Lower lobe of right lung (tissue), 2 donors: ENCODE measurements around the gene TOP3A. TPM values are rescaled to one million over a fixed set of nuclear protein-coding genes. Genes with fewer than 3 reads are reported as not detected.
A peak's percentile ranks its signal among the peaks of the same experiment; 100 is the strongest.

Source experiments
- ATAC-seq, 2 donors: fragments of 200-7000 bp; cut with Tn5 transposase; one replicate each; pipeline ENCODE4 v1.9.1; 2020 to 2022; ENCODE audit warnings: mild to moderate bottlenecking in 2 of 2, moderate library complexity in 2 of 2
- DNase-seq: peaks from one replicate; pipeline ENCODE4 v3.0.0-alpha.2; 2020
- H3K27ac ChIP-seq: fragments of 200-600 bp; one replicate; pipeline ENCODE4 v1.8.0; 2022
- H3K27me3 ChIP-seq: fragments of 200-600 bp; one replicate; pipeline ENCODE4 v1.8.0; 2022; ENCODE audit warnings: low read depth
- H3K36me3 ChIP-seq: fragments of 200-600 bp; one replicate; pipeline ENCODE4 v1.8.0; 2022; ENCODE audit warnings: mild to moderate bottlenecking
- H3K4me1 ChIP-seq: fragments of 200-600 bp; one replicate; pipeline ENCODE4 v1.8.0; 2022
- H3K4me3 ChIP-seq: fragments of 200-600 bp; one replicate; pipeline ENCODE4 v1.8.0; 2022; ENCODE audit warnings: mild to moderate bottlenecking
- H3K9me3 ChIP-seq: fragments of 200-600 bp; one replicate; pipeline ENCODE4 v1.8.0; 2022
- intact Hi-C: fragments of 100-400 bp; cut with DNase I; formaldehyde crosslinking; loops from one replicate; pipeline ENCODE4 v1.11.0; 2022
- total RNA-seq: library from RNA; stranded (reverse); fragmentation: NEBNext Ultra II Directional; extraction: Animal tissue kit (Norgen Biotek cat#: 25700); gene quantifications from one replicate; pipeline ENCODE4 v1.2.1, GENCODE V29; 2021
- TF ChIP-seq, protein P1 (sequence below): fragments of 200-600 bp; IDR thresholded peaks from one replicate; pipeline ENCODE4 v1.8.0; 2022; ENCODE audit warnings: antibody characterized with exemption, mild to moderate bottlenecking
- donor health status: DM: no; HTN: yes; CAD: no; lungs with severe emphysema.

Gene TOP3A
- total RNA-seq, 1 donor from 2014 or later, result 31.2 TPM

DNA sequence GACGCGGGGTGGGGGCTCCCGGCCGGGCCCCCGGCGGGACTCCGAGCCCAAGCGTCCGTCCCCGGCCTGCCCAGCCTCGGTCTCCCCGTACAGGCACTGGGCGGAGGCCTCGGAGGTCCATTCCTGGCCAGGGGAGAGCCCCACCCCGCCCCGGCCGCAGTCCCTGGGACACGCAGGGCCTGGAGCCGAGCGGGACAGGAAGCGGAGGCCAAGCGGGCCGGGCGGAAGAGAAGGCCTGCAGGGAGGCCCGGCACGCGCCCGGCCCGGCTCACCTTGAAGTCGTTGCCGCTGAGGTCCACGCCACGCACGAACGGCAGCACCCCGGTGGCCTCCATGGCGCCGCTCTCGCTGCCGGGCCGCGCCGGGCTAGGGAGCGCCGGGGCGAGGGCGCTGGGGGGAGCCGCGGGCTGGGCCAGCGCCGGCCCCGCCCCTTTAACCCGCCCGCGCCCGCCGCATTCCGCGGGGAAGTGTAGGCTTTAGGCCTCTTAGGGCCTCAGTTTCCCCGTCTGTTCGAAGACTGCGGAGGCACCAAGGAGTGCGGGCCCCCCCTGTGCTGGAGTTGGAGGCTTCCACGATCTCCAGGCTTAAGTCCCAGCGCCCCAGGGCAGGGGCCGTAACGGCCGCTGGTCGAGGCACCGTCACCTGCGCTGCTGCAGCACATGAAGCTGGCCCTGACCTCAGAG is 56.3 kb downstream of the TOP3A start, which contains the start of gene FLII:
Gene FLII, minus strand, starts transcription at position 383 of the 683 bp plus-strand sequence. Its CDS starts 48 bp downstream, at position 335.
- peak; percentile 75 to 77 for ATAC-seq
- Histone ChIP-seq H3K4me3 (peak within 1 kb of the TSS; percentile 98), H3K27ac (peak within 1 kb of the TSS; percentile 99), H3K4me1 (peaks cover 54% of the 10 kb centered on the region), H3K9me3 (no peaks in the 10 kb centered on the region), H3K27me3 (no peaks in the 10 kb centered on the region), H3K36me3 (peaks cover 37% of the 10 kb centered on the region)
- DNase-seq, result peak; percentile 74
- TF ChIP-seq, protein P1, sequence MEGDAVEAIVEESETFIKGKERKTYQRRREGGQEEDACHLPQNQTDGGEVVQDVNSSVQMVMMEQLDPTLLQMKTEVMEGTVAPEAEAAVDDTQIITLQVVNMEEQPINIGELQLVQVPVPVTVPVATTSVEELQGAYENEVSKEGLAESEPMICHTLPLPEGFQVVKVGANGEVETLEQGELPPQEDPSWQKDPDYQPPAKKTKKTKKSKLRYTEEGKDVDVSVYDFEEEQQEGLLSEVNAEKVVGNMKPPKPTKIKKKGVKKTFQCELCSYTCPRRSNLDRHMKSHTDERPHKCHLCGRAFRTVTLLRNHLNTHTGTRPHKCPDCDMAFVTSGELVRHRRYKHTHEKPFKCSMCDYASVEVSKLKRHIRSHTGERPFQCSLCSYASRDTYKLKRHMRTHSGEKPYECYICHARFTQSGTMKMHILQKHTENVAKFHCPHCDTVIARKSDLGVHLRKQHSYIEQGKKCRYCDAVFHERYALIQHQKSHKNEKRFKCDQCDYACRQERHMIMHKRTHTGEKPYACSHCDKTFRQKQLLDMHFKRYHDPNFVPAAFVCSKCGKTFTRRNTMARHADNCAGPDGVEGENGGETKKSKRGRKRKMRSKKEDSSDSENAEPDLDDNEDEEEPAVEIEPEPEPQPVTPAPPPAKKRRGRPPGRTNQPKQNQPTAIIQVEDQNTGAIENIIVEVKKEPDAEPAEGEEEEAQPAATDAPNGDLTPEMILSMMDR, result no peak
- intact Hi-C loops, result no loop called here

DNA sequence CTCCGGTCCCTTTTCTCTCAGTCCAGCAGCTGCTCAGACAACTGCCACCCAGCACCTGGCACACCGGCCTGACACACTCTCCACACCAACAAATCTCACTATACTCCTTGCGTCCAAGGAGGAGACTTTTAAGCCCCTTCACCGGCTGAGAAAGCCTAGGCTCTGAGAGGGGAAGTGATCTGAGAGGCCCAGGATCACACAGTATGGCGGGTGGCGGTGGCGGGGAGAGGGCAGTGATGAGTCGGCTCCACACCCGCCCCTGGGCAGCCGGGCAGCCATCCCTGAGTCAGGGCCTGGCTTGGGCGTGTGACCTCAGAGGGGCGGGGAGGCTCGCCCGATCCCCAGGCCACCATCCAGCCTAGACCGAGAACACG is 56.8 kb downstream of the TOP3A start:
- Histone ChIP-seq H3K27me3 (no peaks in the 10 kb centered on the region), H3K9me3 (no peaks in the 10 kb centered on the region), H3K4me3 (peak overlapping the region; percentile 98), H3K4me1 (peaks cover 53% of the 10 kb centered on the region), H3K27ac (peak overlapping the region; percentile 99), H3K36me3 (peaks cover 37% of the 10 kb centered on the region)
- intact Hi-C loops, result no loop called here
- peak; percentile 75 to 79 for ATAC-seq
- TF ChIP-seq, protein P1, result no peak
- DNase-seq, result peak; percentile 87

DNA sequence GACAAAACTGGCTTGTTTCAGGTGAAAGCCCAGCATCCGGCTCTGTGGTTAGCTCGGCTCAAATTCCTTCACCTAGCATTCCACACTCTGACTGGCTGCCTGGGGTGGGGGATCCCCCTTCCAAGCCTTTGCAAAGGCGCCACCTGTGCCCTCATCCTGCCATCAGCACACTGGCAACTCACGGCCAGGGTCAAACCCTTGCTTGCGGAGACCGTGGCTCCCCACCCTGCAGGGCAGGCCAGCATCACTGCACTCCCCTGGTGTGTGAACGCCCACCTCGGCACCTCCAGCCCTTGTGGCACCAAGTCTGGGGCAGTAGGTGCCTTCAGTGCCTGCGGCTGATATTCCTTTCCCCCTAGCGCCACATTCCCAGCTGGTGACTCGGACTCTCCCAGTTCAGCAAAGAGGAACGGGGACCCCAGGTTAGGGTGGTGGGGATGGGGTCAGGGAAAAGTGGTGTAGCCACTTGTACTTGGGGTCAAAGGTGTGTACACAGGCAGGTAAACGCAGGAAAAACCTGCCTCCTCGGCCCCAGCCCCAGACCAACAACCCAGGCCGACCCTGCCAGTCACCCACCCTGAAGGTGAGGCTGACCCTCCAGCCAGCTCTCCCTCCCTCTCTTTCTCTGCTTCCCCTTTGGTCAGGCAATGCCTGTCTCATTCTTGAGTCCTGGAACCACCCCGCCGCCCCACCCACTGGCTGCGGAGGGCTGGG is 57.4 kb downstream of the TOP3A start:
- TF ChIP-seq, protein P1, result no peak
- Histone ChIP-seq H3K36me3 (peaks cover 42% of the 10 kb centered on the region), H3K9me3 (no peaks in the 10 kb centered on the region), H3K4me3 (peak overlapping the region; percentile 98), H3K27me3 (no peaks in the 10 kb centered on the region), H3K27ac (peak overlapping the region; percentile 99), H3K4me1 (peaks cover 49% of the 10 kb centered on the region)
- intact Hi-C loops, result no loop called here
- DNase-seq (peak; percentile 80), ATAC-seq (peak; percentile 20 to 35)

DNA sequence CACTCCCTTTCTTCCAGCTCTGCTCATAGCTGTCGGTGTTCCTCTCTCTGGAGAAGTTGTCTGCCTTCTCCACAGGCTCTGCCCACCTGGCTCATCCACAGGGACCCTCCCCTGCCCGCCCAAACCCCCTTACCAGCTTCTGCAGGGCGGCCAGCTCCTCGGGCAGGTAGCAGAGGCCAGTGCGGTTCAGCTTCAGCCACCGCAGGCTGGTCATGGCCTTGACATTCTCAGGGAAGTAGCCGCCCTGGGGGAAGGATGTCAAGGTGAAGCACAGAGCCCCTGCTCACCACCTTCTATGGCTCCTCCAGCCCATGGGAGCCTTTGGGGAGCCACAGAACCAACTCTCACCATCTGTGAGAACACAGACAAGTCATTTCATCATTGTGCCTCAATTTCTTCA is 58.0 kb downstream of the TOP3A start:
- H3K27ac ChIP-seq, result peak overlapping the region; percentile 99
- H3K4me3 ChIP-seq, result peak overlapping the region; percentile 98
- ATAC-seq (no peak), DNase-seq (no peak)
- H3K36me3 ChIP-seq, result peaks cover 49% of the 10 kb centered on the region
- H3K9me3 ChIP-seq, result no peaks in the 10 kb centered on the region
- TF ChIP-seq, protein P1, result no peak
- no peaks in the 10 kb centered on the region for H3K27me3 ChIP-seq
- intact Hi-C loops, result no loop called here
- H3K4me1 ChIP-seq, result peaks cover 42% of the 10 kb centered on the region

DNA sequence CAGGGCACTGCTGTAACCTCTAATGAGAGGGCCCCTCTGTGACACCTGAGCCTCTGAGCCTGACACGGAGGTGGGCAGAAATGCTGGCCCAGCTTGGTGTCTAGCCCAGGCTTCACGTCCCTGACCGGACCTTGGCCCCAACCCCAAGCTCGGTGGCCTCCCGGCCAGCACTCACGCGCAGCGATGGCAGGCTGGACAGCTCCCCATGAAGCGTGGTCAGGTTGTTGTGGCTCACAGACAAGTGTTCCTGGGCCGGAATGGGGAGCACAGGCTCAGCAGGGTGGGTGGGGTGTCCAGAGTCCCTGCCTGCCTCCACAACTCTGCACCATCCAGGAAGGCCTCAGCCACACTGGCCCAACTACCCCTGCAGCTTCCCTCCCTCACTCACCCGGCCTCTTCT is 58.4 kb downstream of the TOP3A start:
- DNase-seq (no peak), ATAC-seq (no peak)
- no peak overlapping the region for H3K27ac ChIP-seq
- H3K36me3 ChIP-seq, result peaks cover 53% of the 10 kb centered on the region
- peaks cover 38% of the 10 kb centered on the region for H3K4me1 ChIP-seq
- TF ChIP-seq, protein P1, result no peak
- H3K4me3 ChIP-seq, result no peak overlapping the region
- H3K27me3 ChIP-seq, result no peaks in the 10 kb centered on the region
- intact Hi-C loops, result no loop called here
- H3K9me3 ChIP-seq, result no peaks in the 10 kb centered on the region
